ENCODE results near the gene CCM2L. TPM values are rescaled to one million over a fixed set of nuclear protein-coding genes. Genes with fewer than 3 reads are reported as not detected.

The CCM2L gene
- total and polyA plus RNA-seq, 10 of the 15 experiments (the other 5 are each of a cell fraction or from before 2014, with no cell fraction given) = not detected

DNA sequence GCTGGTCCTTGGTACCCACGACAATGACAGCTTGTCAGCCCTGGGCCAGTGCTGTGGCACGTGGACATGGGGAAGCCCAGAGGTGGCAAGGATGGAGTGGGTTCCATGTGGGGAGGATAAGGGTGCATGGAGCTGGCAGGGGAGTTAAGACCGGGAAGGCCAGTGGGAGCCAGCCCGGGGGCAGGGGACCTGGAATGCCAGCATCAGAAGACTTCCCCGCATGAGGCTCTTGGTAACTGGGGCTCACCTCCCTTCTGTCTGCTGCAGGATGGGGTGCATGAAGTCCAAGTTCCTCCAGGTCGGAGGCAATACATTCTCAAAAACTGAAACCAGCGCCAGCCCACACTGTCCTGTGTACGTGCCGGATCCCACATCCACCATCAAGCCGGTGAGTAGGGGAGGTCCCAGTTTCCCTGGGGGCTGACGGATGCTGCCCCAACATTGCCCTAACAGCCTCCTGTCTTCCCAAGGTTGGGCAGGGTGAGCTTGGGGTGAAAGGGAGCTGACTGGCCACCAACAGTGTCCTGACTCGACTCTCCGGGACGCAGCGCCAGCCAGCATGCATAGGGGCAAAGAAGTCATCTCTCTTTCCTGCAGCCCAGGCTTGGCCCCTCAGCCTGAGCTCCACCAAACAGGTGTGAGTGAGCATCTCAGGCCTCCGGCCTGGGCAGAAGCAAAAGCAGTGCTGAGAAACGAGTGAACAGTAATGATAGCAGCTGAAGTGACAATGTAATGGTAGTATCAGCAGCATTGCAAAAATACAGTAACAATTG lies 61.3 kb downstream of the CCM2L start:
- no peak for TF ChIP-seq SMAD5 (IDR thresholded peaks at IDR 0.05; ENCODE audit: low read depth)
- no peak for TF ChIP-seq SMAD1 (IDR thresholded peaks at IDR 0.05; ENCODE audit: low read depth, partially characterized antibody)
- TF ChIP-seq, protein P1, sequence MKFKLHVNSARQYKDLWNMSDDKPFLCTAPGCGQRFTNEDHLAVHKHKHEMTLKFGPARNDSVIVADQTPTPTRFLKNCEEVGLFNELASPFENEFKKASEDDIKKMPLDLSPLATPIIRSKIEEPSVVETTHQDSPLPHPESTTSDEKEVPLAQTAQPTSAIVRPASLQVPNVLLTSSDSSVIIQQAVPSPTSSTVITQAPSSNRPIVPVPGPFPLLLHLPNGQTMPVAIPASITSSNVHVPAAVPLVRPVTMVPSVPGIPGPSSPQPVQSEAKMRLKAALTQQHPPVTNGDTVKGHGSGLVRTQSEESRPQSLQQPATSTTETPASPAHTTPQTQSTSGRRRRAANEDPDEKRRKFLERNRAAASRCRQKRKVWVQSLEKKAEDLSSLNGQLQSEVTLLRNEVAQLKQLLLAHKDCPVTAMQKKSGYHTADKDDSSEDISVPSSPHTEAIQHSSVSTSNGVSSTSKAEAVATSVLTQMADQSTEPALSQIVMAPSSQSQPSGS (IDR thresholded peaks at IDR 0.05; ENCODE audit: low read length) = no peak
- no peak for TF ChIP-seq NR2F1 (conservative IDR thresholded peaks at IDR 0.05)
- TF ChIP-seq STAT3 (IDR thresholded peaks at IDR 0.05; ENCODE audit: low read depth, low read length) = no peak
- no peak for TF ChIP-seq YY1 (IDR thresholded peaks at IDR 0.05; ENCODE audit: low read depth, low read length)
- no peak for TF ChIP-seq NR2C1 (IDR thresholded peaks at IDR 0.05)
- no peak for TF ChIP-seq IKZF1 (conservative IDR thresholded peaks at IDR 0.05)
- no peak for TF ChIP-seq YBX1 (IDR thresholded peaks at IDR 0.05)
- no peak for TF ChIP-seq BRCA1 (IDR thresholded peaks at IDR 0.05; ENCODE audit: low read depth, low read length)
- ChIA-PET CTCF (interaction anchor here (1.3 to 4.9 kb wide), 3 partner anchors 20 to 41 kb away, joined by 6 to 21 read pairs (median 11); no protein-coding TSS in a partner anchor), RAD21 (ENCODE audit: unreplicated experiment) (interaction anchor here (0.8 to 1.3 kb wide), 3 partner anchors 15 to 30 kb away, joined by 3 to 6 read pairs (median 3); no protein-coding TSS in a partner anchor), POLR2A (interaction anchor here (0.9 to 1.6 kb wide), 2 partner anchors 11 to 20 kb away, joined by 3 to 6 read pairs; no protein-coding TSS in a partner anchor), SMC1A (ENCODE audit: uncharacterized antibody, unreplicated experiment) (interaction anchor here (1.3 to 2.1 kb wide), 7 partner anchors 9 to 39 kb away, joined by 4 to 8 read pairs (median 5); no protein-coding TSS in a partner anchor)
- no TSS peak for BruUV-seq (replicated peaks)
- peaks cover 25% of the 10 kb centered on the region for H3K4me1 ChIP-seq (ENCODE audit: control insufficient read depth, insufficient read depth, low read length)
- no peak overlapping the region for H2AFZ ChIP-seq (ENCODE audit: control insufficient read depth, low read depth, low read length)
- no peak overlapping the region for H3K4me3 ChIP-seq
- ATAC-seq (no peak), FAIRE-seq (no peak), DNase-seq (ENCODE audit: low read depth, low spot score) (no peak)
- no peaks in the 10 kb centered on the region for H3K27me3 ChIP-seq (replicated peaks in 1 of 2; ENCODE audit: control insufficient read depth in 2 of 2, insufficient read depth in 2 of 2, low read length in 1 of 2)
- 82% methylated on average over 17 of the region's 17 CpGs for WGBS (ENCODE audit: insufficient coverage, insufficient replicate concordance, low lambda C conversion rate, missing lambda C conversion rate)
- H4K20me1 ChIP-seq (ENCODE audit: control insufficient read depth, insufficient read depth) = no peaks in the 10 kb centered on the region
- intact Hi-C loops (cut with micrococcal nuclease; ENCODE audit: unreplicated experiment) (no loop called here), in situ Hi-C loops (cut with MboI) (no loop called here)
- H3K9me3 ChIP-seq (replicated peaks; ENCODE audit: control insufficient read depth, insufficient read depth, low read length) = no peaks in the 10 kb centered on the region
- no peaks in the 10 kb centered on the region for H3K79me2 ChIP-seq (ENCODE audit: control insufficient read depth, insufficient read depth, low read length)
- H3K27ac ChIP-seq (ENCODE audit: control insufficient read depth, insufficient read depth) = no peak overlapping the region
- H3K9ac ChIP-seq (ENCODE audit: control insufficient read depth, insufficient read depth, low read length) = no peak overlapping the region
- H3K36me3 ChIP-seq (ENCODE audit: control insufficient read depth in 2 of 2, insufficient read depth in 2 of 2, low read length in 1 of 2) = no peaks in the 10 kb centered on the region
- H3K4me2 ChIP-seq (ENCODE audit: control insufficient read depth, insufficient read depth) = no peak overlapping the region
